Activated naive CD8-positive, alpha-beta T cell treated with anti-CD3 and anti-CD28 coated beads, Interleukin-2, amount 50 U/mL, for 24 hours (primary cell): ENCODE data around the gene USP17L25.
"Not testable (repeated sequence)": the region's sequence is repeated elsewhere in the genome, so short reads cannot be mapped to it uniquely, and the experiment has no call there.

Experiments used
- ATAC-seq: fragments of 150-1000 bp; cut with Tn5 transposase; one replicate; pipeline ENCODE4 v1.10.0; 2021
- DNase-seq: peaks from one replicate; pipeline ENCODE4 v3.0.0; 2021
- H3K27ac Mint-ChIP-seq: one replicate; pipeline ENCODE4 v1.8.0; 2021; ENCODE audit warnings: mild to moderate bottlenecking, mixed read lengths
- H3K27me3 Mint-ChIP-seq: one replicate; pipeline ENCODE4 v1.8.0; 2021; ENCODE audit warnings: mixed read lengths
- H3K36me3 Mint-ChIP-seq: one replicate; pipeline ENCODE4 v1.8.0; 2021; ENCODE audit warnings: low read depth, mixed read lengths
- H3K4me1 Mint-ChIP-seq: one replicate; pipeline ENCODE4 v1.8.0; 2021; ENCODE audit warnings: mixed read lengths
- H3K4me3 Mint-ChIP-seq: one replicate; pipeline ENCODE4 v1.8.0; 2021; ENCODE audit warnings: mild to moderate bottlenecking, moderate library complexity, mixed read lengths
- H3K9me3 Mint-ChIP-seq: one replicate; pipeline ENCODE4 v1.8.0; 2021; ENCODE audit warnings: mixed read lengths

Gene USP17L25, protein sequence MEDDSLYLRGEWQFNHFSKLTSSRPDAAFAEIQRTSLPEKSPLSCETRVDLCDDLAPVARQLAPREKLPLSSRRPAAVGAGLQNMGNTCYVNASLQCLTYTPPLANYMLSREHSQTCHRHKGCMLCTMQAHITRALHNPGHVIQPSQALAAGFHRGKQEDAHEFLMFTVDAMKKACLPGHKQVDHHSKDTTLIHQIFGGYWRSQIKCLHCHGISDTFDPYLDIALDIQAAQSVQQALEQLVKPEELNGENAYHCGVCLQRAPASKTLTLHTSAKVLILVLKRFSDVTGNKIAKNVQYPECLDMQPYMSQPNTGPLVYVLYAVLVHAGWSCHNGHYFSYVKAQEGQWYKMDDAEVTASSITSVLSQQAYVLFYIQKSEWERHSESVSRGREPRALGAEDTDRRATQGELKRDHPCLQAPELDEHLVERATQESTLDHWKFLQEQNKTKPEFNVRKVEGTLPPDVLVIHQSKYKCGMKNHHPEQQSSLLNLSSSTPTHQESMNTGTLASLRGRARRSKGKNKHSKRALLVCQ

DNA sequence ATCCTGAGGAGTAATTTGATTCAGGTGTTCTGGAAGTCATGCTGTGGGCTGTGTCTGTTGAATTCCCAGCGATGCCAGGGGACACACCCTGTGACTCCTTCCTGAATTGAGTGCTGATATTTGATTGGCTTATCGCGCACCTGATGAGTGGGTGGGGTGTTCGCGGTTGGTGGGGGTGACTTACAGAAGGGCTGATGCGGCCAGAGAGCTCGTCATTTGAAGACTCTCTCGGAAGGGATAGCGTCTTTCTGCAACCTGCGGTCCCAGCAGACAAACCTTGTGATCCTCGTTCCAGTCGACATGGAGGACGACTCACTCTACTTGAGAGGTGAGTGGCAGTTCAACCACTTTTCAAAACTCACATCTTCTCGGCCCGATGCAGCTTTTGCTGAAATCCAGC lies at the start of gene USP17L25:
USP17L25 (plus strand) TSS at position 301 of the 400 bp plus-strand sequence; CDS start at position 301, 0 bp downstream.
- not testable (repeated sequence) for H3K36me3 Mint-ChIP-seq, DNase-seq, H3K27me3 Mint-ChIP-seq, H3K4me1 Mint-ChIP-seq, H3K27ac Mint-ChIP-seq, ATAC-seq, H3K4me3 Mint-ChIP-seq, H3K9me3 Mint-ChIP-seq

DNA sequence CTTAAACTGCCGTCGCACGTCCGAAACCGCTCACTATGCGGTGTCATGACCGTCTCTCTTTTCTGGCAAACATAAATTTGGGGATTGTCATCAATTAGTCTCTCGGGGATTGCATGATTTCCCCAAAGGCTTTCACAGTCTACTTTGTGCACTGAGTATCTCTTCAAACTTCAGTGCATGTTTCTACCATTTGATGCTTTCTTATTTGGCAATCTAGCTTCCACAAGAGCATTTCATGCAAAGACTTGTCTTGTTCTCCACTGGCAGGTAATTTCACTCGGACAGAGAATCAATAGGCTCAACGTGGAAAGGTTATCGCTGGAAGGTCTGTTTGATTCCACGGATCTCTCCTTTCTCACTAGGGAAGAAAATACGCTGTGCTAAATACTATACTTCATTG lies 5.5 kb upstream of the USP17L25 start:
- H3K4me3 Mint-ChIP-seq, ATAC-seq, H3K27ac Mint-ChIP-seq: not testable (repeated sequence)

DNA sequence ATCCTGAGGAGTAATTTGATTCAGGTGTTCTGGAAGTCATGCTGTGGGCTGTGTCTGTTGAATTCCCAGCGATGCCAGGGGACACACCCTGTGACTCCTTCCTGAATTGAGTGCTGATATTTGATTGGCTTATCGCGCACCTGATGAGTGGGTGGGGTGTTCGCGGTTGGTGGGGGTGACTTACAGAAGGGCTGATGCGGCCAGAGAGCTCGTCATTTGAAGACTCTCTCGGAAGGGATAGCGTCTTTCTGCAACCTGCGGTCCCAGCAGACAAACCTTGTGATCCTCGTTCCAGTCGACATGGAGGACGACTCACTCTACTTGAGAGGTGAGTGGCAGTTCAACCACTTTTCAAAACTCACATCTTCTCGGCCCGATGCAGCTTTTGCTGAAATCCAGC lies 4.8 kb upstream of the USP17L25 start, which contains the start of gene USP17L24:
USP17L24 (plus strand) TSS at position 301 of the 400 bp plus-strand sequence; CDS start at position 301, 0 bp downstream.
- ATAC-seq, H3K9me3 Mint-ChIP-seq, H3K27me3 Mint-ChIP-seq, H3K27ac Mint-ChIP-seq, H3K4me3 Mint-ChIP-seq, H3K36me3 Mint-ChIP-seq, DNase-seq, H3K4me1 Mint-ChIP-seq: not testable (repeated sequence)

More for the DNA sequence above, 5.5 kb upstream of the USP17L25 start:
- DNase-seq, H3K9me3 Mint-ChIP-seq, H3K36me3 Mint-ChIP-seq, H3K27me3 Mint-ChIP-seq, H3K4me1 Mint-ChIP-seq: not testable (repeated sequence)

DNA sequence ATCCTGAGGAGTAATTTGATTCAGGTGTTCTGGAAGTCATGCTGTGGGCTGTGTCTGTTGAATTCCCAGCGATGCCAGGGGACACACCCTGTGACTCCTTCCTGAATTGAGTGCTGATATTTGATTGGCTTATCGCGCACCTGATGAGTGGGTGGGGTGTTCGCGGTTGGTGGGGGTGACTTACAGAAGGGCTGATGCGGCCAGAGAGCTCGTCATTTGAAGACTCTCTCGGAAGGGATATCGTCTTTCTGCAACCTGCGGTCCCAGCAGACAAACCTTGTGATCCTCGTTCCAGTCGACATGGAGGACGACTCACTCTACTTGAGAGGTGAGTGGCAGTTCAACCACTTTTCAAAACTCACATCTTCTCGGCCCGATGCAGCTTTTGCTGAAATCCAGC lies 4.6 kb downstream of the USP17L25 start, which contains the start of gene USP17L26:
USP17L26 (plus strand) TSS at position 301 of the 400 bp plus-strand sequence; CDS start at position 301, 0 bp downstream.
- not testable (repeated sequence) for DNase-seq, H3K9me3 Mint-ChIP-seq, H3K36me3 Mint-ChIP-seq, H3K4me3 Mint-ChIP-seq, H3K4me1 Mint-ChIP-seq, H3K27me3 Mint-ChIP-seq, H3K27ac Mint-ChIP-seq, ATAC-seq

DNA sequence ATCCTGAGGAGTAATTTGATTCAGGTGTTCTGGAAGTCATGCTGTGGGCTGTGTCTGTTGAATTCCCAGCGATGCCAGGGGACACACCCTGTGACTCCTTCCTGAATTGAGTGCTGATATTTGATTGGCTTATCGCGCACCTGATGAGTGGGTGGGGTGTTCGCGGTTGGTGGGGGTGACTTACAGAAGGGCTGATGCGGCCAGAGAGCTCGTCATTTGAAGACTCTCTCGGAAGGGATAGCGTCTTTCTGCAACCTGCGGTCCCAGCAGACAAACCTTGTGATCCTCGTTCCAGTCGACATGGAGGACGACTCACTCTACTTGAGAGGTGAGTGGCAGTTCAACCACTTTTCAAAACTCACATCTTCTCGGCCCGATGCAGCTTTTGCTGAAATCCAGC lies 9.4 kb downstream of the USP17L25 start, which contains the start of gene USP17L5:
USP17L5 (plus strand) TSS at position 301 of the 400 bp plus-strand sequence; CDS start at position 301, 0 bp downstream.
- H3K9me3 Mint-ChIP-seq, ATAC-seq, H3K27me3 Mint-ChIP-seq, H3K36me3 Mint-ChIP-seq, H3K4me3 Mint-ChIP-seq, H3K27ac Mint-ChIP-seq, H3K4me1 Mint-ChIP-seq, DNase-seq: not testable (repeated sequence)

DNA sequence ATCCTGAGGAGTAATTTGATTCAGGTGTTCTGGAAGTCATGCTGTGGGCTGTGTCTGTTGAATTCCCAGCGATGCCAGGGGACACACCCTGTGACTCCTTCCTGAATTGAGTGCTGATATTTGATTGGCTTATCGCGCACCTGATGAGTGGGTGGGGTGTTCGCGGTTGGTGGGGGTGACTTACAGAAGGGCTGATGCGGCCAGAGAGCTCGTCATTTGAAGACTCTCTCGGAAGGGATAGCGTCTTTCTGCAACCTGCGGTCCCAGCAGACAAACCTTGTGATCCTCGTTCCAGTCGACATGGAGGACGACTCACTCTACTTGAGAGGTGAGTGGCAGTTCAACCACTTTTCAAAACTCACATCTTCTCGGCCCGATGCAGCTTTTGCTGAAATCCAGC lies 14.1 kb downstream of the USP17L25 start, which contains the start of gene USP17L27:
USP17L27 (plus strand) TSS at position 301 of the 400 bp plus-strand sequence; CDS start at position 301, 0 bp downstream.
- H3K27ac Mint-ChIP-seq, ATAC-seq, H3K4me1 Mint-ChIP-seq, H3K27me3 Mint-ChIP-seq, H3K4me3 Mint-ChIP-seq, H3K36me3 Mint-ChIP-seq, DNase-seq, H3K9me3 Mint-ChIP-seq: not testable (repeated sequence)

DNA sequence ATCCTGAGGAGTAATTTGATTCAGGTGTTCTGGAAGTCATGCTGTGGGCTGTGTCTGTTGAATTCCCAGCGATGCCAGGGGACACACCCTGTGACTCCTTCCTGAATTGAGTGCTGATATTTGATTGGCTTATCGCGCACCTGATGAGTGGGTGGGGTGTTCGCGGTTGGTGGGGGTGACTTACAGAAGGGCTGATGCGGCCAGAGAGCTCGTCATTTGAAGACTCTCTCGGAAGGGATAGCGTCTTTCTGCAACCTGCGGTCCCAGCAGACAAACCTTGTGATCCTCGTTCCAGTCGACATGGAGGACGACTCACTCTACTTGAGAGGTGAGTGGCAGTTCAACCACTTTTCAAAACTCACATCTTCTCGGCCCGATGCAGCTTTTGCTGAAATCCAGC lies 18.9 kb downstream of the USP17L25 start, which contains the start of gene USP17L28:
USP17L28 (plus strand) TSS at position 301 of the 400 bp plus-strand sequence; CDS start at position 301, 0 bp downstream.
- ATAC-seq, H3K36me3 Mint-ChIP-seq, DNase-seq, H3K4me3 Mint-ChIP-seq, H3K27ac Mint-ChIP-seq, H3K9me3 Mint-ChIP-seq, H3K4me1 Mint-ChIP-seq, H3K27me3 Mint-ChIP-seq: not testable (repeated sequence)

DNA sequence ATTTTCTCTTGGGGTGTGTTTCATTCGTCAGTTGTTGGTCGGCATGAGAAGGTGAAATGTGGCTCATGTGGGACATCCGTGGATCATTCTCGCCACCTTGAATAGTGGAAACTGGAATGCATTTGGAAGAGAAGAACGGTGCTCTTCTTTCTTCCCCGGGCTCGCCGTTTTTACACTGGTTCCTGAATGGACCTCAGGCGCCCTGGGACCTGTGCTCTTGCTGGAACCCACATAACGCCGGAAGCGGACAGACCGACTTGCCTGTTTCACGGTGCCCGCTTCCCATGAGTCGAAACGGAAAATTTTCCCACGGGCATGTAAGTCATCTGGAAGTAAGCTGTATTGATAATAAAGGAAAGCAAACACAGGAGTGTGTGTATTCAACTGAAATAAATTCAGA lies 21.2 kb downstream of the USP17L25 start:
- not testable (repeated sequence) for DNase-seq, H3K27ac Mint-ChIP-seq, H3K4me1 Mint-ChIP-seq, H3K9me3 Mint-ChIP-seq, H3K36me3 Mint-ChIP-seq, ATAC-seq, H3K4me3 Mint-ChIP-seq, H3K27me3 Mint-ChIP-seq

DNA sequence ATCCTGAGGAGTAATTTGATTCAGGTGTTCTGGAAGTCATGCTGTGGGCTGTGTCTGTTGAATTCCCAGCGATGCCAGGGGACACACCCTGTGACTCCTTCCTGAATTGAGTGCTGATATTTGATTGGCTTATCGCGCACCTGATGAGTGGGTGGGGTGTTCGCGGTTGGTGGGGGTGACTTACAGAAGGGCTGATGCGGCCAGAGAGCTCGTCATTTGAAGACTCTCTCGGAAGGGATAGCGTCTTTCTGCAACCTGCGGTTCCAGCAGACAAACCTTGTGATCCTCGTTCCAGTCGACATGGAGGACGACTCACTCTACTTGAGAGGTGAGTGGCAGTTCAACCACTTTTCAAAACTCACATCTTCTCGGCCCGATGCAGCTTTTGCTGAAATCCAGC lies 23.6 kb downstream of the USP17L25 start, which contains the start of gene USP17L29:
USP17L29 (plus strand) TSS at position 301 of the 400 bp plus-strand sequence; CDS start at position 301, 0 bp downstream.
- not testable (repeated sequence) for H3K36me3 Mint-ChIP-seq, H3K4me3 Mint-ChIP-seq, H3K9me3 Mint-ChIP-seq, H3K27me3 Mint-ChIP-seq, H3K4me1 Mint-ChIP-seq, DNase-seq, ATAC-seq, H3K27ac Mint-ChIP-seq

DNA sequence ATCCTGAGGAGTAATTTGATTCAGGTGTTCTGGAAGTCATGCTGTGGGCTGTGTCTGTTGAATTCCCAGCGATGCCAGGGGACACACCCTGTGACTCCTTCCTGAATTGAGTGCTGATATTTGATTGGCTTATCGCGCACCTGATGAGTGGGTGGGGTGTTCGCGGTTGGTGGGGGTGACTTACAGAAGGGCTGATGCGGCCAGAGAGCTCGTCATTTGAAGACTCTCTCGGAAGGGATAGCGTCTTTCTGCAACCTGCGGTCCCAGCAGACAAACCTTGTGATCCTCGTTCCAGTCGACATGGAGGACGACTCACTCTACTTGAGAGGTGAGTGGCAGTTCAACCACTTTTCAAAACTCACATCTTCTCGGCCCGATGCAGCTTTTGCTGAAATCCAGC lies 33.1 kb downstream of the USP17L25 start, which contains the start of gene USP17L30:
USP17L30 (plus strand) TSS at position 301 of the 400 bp plus-strand sequence; CDS start at position 301, 0 bp downstream.
- DNase-seq, H3K9me3 Mint-ChIP-seq, H3K27me3 Mint-ChIP-seq, H3K27ac Mint-ChIP-seq, H3K4me1 Mint-ChIP-seq, ATAC-seq, H3K4me3 Mint-ChIP-seq, H3K36me3 Mint-ChIP-seq: not testable (repeated sequence)

DNA sequence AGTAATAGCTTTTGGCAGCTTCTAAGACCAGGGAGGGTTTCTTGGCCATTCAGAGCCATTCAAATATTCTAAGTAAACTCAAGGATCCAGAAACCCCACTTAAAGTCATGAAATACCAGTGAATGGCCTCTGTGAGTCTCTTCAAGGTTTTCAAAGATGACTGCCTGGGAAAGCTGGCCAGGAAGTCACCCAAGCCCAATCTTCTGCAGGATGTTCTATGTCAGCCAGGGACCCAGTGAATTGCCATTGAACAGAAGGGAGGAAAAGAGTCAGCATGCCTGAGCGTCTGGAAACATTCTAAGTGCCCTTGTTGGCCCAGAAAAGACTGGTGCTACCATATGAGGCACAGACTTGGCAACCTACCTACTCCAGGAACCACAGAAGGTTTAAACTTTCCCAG lies 50.2 kb downstream of the USP17L25 start:
- not testable (repeated sequence) for H3K36me3 Mint-ChIP-seq, H3K27ac Mint-ChIP-seq, ATAC-seq, H3K4me3 Mint-ChIP-seq, H3K4me1 Mint-ChIP-seq, H3K9me3 Mint-ChIP-seq, DNase-seq, H3K27me3 Mint-ChIP-seq
